K562 (cell line): ENCODE results near the gene CSTF1. TPM values are rescaled to one million over a fixed set of nuclear protein-coding genes. Genes with fewer than 3 reads are reported as not detected.

Experiments used
- ATAC-seq: fragments of 200-7000 bp; cut with Tn5 transposase; 3 replicates; pipeline ENCODE4 v1.9.1; 2020; ENCODE audit warnings: moderate library complexity
- BruUV-seq: library from RNA; stranded (reverse); fragments of 400-500 nt; replicated peaks from 2 replicates; lab custom pipeline; 2021; lab: Mats Ljungman, UMichigan
- CTCF ChIA-PET: fragments of 300-600 bp; formaldehyde crosslinking; extraction: SDS; loops from one replicate; lab custom pipeline; 2021; ENCODE audit warnings: low intra/inter-chr PET ratio; lab: Yijun Ruan, JAX
- POLR2A ChIA-PET: fragments of 300-600, 350-650 bp; sonication (Branson Sonifier 250); formaldehyde crosslinking; extraction: SDS; loops from one replicate; lab custom pipeline; 2021; ENCODE audit warnings: antibody characterized with exemption, inconsistent platforms; lab: Yijun Ruan, JAX
- DNase-seq, 4 experiments: peaks; one replicate each; pipeline versions ENCODE4 v3.0.0 to v3.0.0-alpha.2; 2011 to 2018; ENCODE audit warnings: low spot score in 3 of 4, mixed read lengths in 3 of 4; ENCODE audit errors: extremely low read depth in 1 of 4
- FAIRE-seq: peaks from 2 replicates; lab custom pipeline; 2011; peaks lifted over from hg19 to GRCh38; lab: Jason Lieb, UNC
- H2AFZ ChIP-seq: 2 replicates; pipeline ENCODE4 v1.6.0; 2011; ENCODE audit warnings: low read depth, low read length, control low read depth, inconsistent platforms
- H3K27ac ChIP-seq: fragments of 200-600 bp; 3 replicates; pipeline ENCODE4 v1.8.0; 2011; ENCODE audit warnings: low read depth, mild to moderate bottlenecking, control low read depth, inconsistent platforms, low read length, moderate library complexity, mixed read lengths; ENCODE audit errors: extremely low read depth
- H3K27me3 ChIP-seq, 2 experiments: fragments of 300-600 bp in 1 of 2; 2 replicates in 1 of 2; 3 replicates in 1 of 2; pipeline versions ENCODE4 v1.6.0 to v1.8.0; 2011; ENCODE audit warnings: inconsistent platforms in 2 of 2, low read length in 2 of 2, mild to moderate bottlenecking in 1 of 2, mixed read lengths in 1 of 2, moderate library complexity in 1 of 2; ENCODE audit not compliant: control insufficient read depth in 2 of 2, insufficient read depth in 2 of 2
- H3K36me3 ChIP-seq: fragments of 300-600 bp; 3 replicates; pipeline ENCODE4 v1.8.0; 2011; ENCODE audit warnings: mild to moderate bottlenecking, low read length, inconsistent platforms; ENCODE audit not compliant: control insufficient read depth, insufficient read depth
- H3K4me1 ChIP-seq, 2 experiments: fragments of 200-600 bp in 1 of 2; replicated peaks in 1 of 2; 2 replicates in 1 of 2; 3 replicates in 1 of 2; pipeline versions ENCODE4 v1.5.1 to v1.8.0; 2011; ENCODE audit warnings: inconsistent platforms in 2 of 2, low read length in 2 of 2, mild to moderate bottlenecking in 1 of 2, mixed read lengths in 1 of 2, moderate library complexity in 1 of 2; ENCODE audit not compliant: control insufficient read depth in 2 of 2, insufficient read depth in 2 of 2
- H3K4me2 ChIP-seq: 2 replicates; pipeline ENCODE4 v1.6.1; 2011; ENCODE audit warnings: low read length, control low read depth, inconsistent platforms, mixed read lengths; ENCODE audit not compliant: insufficient read depth
- H3K4me3 ChIP-seq: fragments of 200-600 bp; sonication (generic), shearing (Covaris generic); 2 replicates; pipeline ENCODE4 v1.5.1; 2016; ENCODE audit warnings: control low read depth, inconsistent platforms
- H3K79me2 ChIP-seq: fragments of 200-600 bp; 3 replicates; pipeline ENCODE4 v1.8.0; 2011; ENCODE audit warnings: low read length, inconsistent platforms; ENCODE audit not compliant: control insufficient read depth, insufficient read depth
- H3K9ac ChIP-seq, 2 experiments: 2 replicates each; pipeline versions ENCODE4 v1.6.0 to v1.6.1; 2011; ENCODE audit warnings: low read depth in 2 of 2, low read length in 2 of 2, control low read depth in 1 of 2, inconsistent platforms in 1 of 2, mild to moderate bottlenecking in 1 of 2, mixed read lengths in 1 of 2; ENCODE audit not compliant: insufficient read depth in 1 of 2
- H3K9me1 ChIP-seq: one replicate; pipeline ENCODE4 v1.6.0; 2011; ENCODE audit warnings: inconsistent platforms, mild to moderate bottlenecking, low read length, moderate library complexity; ENCODE audit not compliant: control insufficient read depth, insufficient read depth
- H3K9me3 ChIP-seq: replicated peaks from 2 replicates; pipeline ENCODE4 v1.5.1; 2011; ENCODE audit warnings: low read depth, low read length, inconsistent platforms; ENCODE audit not compliant: control insufficient read depth, insufficient read depth
- H4K20me1 ChIP-seq: replicated peaks from 2 replicates; pipeline ENCODE4 v1.6.1; 2011; ENCODE audit warnings: low read length, inconsistent platforms, mixed read lengths; ENCODE audit not compliant: control insufficient read depth, insufficient read depth
- ELF4 ChIP-seq: fragments of 450-650 bp; formaldehyde crosslinking; IDR thresholded peaks from 2 replicates; pipeline ENCODE4 v1.4.0; 2022; ENCODE audit warnings: missing genetic modification characterization
- HEY1 ChIP-seq: fragments of 250-450 bp; sonication (Bioruptor Pico); IDR thresholded peaks from 2 replicates; pipeline ENCODE4 v1.5.0; 2020; ENCODE audit warnings: mild to moderate bottlenecking, moderate library complexity, borderline replicate concordance
- HNRNPLL ChIP-seq: fragments of 200-400 bp; formaldehyde crosslinking; IDR thresholded peaks from 2 replicates; pipeline ENCODE4 v1.6.1; 2017; ENCODE audit warnings: low read length, low read depth, mild to moderate bottlenecking; ENCODE audit not compliant: poor library complexity, severe bottlenecking
- HSF4 ChIP-seq: fragments of 250-450 bp; sonication (Bioruptor Pico); IDR thresholded peaks from 2 replicates; pipeline ENCODE4 v2.1.2; 2022; ENCODE audit warnings: mild to moderate bottlenecking, moderate library complexity, borderline replicate concordance
- JUND ChIP-seq, 2 experiments: IDR thresholded peaks; 2 replicates in 1 of 2; 3 replicates in 1 of 2; pipeline ENCODE4 v1.6.1; 2011; ENCODE audit warnings: borderline replicate concordance in 2 of 2, low read depth in 2 of 2, low read length in 2 of 2, improper control_type of control experiment in 1 of 2, missing biosample characterization in 1 of 2, missing genetic modification characterization in 1 of 2, missing genetic modification reagents in 1 of 2
- KAT8 ChIP-seq: fragments of 450-650 bp; IDR thresholded peaks from 2 replicates; pipeline ENCODE4 v1.6.1; 2016; ENCODE audit warnings: low read depth, mild to moderate bottlenecking
- MECOM ChIP-seq: fragments of 250-450 bp; sonication (Bioruptor Pico); IDR thresholded peaks from 2 replicates; pipeline ENCODE4 v1.8.0; 2022; ENCODE audit warnings: inconsistent platforms
- MXD1 ChIP-seq: fragments of 250-450 bp; sonication (Bioruptor Pico); IDR thresholded peaks from 2 replicates; pipeline ENCODE4 v1.8.0; 2021; ENCODE audit warnings: borderline replicate concordance, mild to moderate bottlenecking, moderate library complexity; ENCODE audit not compliant: poor library complexity, severe bottlenecking
- NFIC ChIP-seq: fragments of 450-650 bp; IDR thresholded peaks from 2 replicates; pipeline ENCODE4 v1.6.1; 2017; ENCODE audit warnings: mild to moderate bottlenecking, inconsistent platforms
- NR0B1 ChIP-seq: fragments of 450-650 bp; IDR thresholded peaks from one replicate; pipeline ENCODE4 v1.6.1; 2018; ENCODE audit warnings: mild to moderate bottlenecking, moderate library complexity; ENCODE audit not compliant: partially characterized antibody
- POLR3G ChIP-seq: IDR thresholded peaks from 2 replicates; pipeline ENCODE4 v1.6.1; 2011; ENCODE audit not compliant: insufficient read length, insufficient replicate concordance; ENCODE audit errors: extremely low read depth
- PREB ChIP-seq: sonication (generic); formaldehyde crosslinking; IDR thresholded peaks from 2 replicates; pipeline ENCODE4 v1.8.1; 2023; ENCODE audit warnings: mild to moderate bottlenecking, missing genetic modification reagents
- TFAP4 ChIP-seq: sonication (generic); formaldehyde crosslinking; IDR thresholded peaks from 2 replicates; pipeline ENCODE4 v1.8.0; 2022; ENCODE audit warnings: missing genetic modification reagents, mild to moderate bottlenecking, moderate library complexity, borderline replicate concordance
- ZNF551 ChIP-seq: fragments of 250-450 bp; sonication (Bioruptor Pico); IDR thresholded peaks from 2 replicates; pipeline ENCODE4 v1.5.0; 2021; ENCODE audit warnings: mild to moderate bottlenecking, moderate library complexity
- ZNF644 ChIP-seq: fragments of 200-800 bp; sonication (Bioruptor generic); IDR thresholded peaks from 2 replicates; pipeline ENCODE4 v1.6.1; 2016; ENCODE audit warnings: low read depth, missing genetic modification characterization, missing compliant biosample characterization
- ZNF766 ChIP-seq: fragments of 200-800 bp; sonication (Bioruptor generic); conservative IDR thresholded peaks from 2 replicates; pipeline ENCODE4 v1.6.1; 2016; ENCODE audit warnings: missing genetic modification characterization, missing compliant biosample characterization
- WGBS: fragments of 100-300 bp; shearing (Covaris generic); methylation state at CpG from one replicate; pipeline ENCODE4 v1.1.6; 2016; ENCODE audit warnings: low coverage, mixed read lengths; ENCODE audit not compliant: insufficient coverage; ENCODE audit errors: missing lambda C conversion rate; 5-methylcytosine and 5-hydroxymethylcytosine counted together
- in situ Hi-C: fragments of 300-500 bp; cut with MboI; formaldehyde crosslinking; loops from 4 replicates; pipeline ENCODE4 v1.15.0; 2018; ENCODE audit warnings: inconsistent platforms, mixed read lengths
- intact Hi-C: fragments of 100-400 bp; cut with micrococcal nuclease; formaldehyde crosslinking; loops from 2 replicates; pipeline ENCODE4 v1.14.2; 2022
- polyA plus RNA-seq, 8 experiments: library from polyadenylated mRNA; depleted of rRNA in 4 of 8; stranded (reverse) in 5 of 8; unstranded in 3 of 8; fragments of >200 nt; fragmentation: Nextera tagmentation in 2 of 8; fragmentation: Illumina TruSeq in 1 of 8; extraction: Ambion mirVana in 2 of 8; extraction: Trizol in 1 of 8; gene quantifications; 2 replicates each; pipeline versions ENCODE4 v1.2.1 to v1.2.3, GENCODE V29; 2011 to 2014; ENCODE audit warnings: inconsistent platforms in 1 of 8, missing spikeins in 1 of 8
- total RNA-seq, 7 experiments: library from RNA; depleted of rRNA in 6 of 7; stranded (reverse); fragments of >200 nt in 6 of 7; fragmentation: Illumina TruSeq in 2 of 7; extraction: Trizol in 2 of 7; gene quantifications; 2 replicates each; pipeline versions ENCODE4 v1.2.1 to v1.2.3, GENCODE V29; 2011 to 2021; ENCODE audit warnings: low replicate concordance in 1 of 7

CSTF1 gene
- total and polyA plus RNA-seq, 9 of the 15 experiments (the other 6 are each of a cell fraction or from before 2014, with no cell fraction given) = 30.8 to 110 (median 53.4) TPM

GRCh38 chr20:56360133-56360907 lies 32.1 kb upstream of the CSTF1 start:
- H3K9ac ChIP-seq = peak overlapping the region; percentile 81 to 98
- FAIRE-seq = no peak
- peaks cover 37 to 56% of the 10 kb centered on the region in 2 experiments for H3K4me1 ChIP-seq
- ATAC-seq = peak; percentile 6
- WGBS = 5% methylated on average over 14 of the region's 14 CpGs
- ChIA-PET CTCF (interaction anchor here (0.6 kb wide), 1 partner anchor 14 kb away, joined by 3 read pairs; no protein-coding TSS in a partner anchor), POLR2A (interaction anchor here (0.5 to 1.6 kb wide), 7 partner anchors 9 to 1265 kb away, joined by 3 to 6 read pairs (median 4); partner anchors contain the start of genes AURKA and CSTF1)
- no peaks in the 10 kb centered on the region for H3K9me1 ChIP-seq
- H3K27me3 ChIP-seq = no peaks in the 10 kb centered on the region
- in situ Hi-C loops = loop anchor here (25.0 kb wide), 1 partner anchor 1273 kb away; no protein-coding TSS in a partner anchor
- H3K4me2 ChIP-seq = peak overlapping the region; percentile 90
- peak overlapping the region; percentile 42; the same call in 1 of the 2 replicates for H2AFZ ChIP-seq
- H3K4me3 ChIP-seq = peak overlapping the region; percentile 81
- H4K20me1 ChIP-seq = no peaks in the 10 kb centered on the region
- DNase-seq = peak in 1 of 4 experiments; percentile 59
- H3K79me2 ChIP-seq = peaks cover 61% of the 10 kb centered on the region
- BruUV-seq = no TSS peak
- H3K9me3 ChIP-seq = no peaks in the 10 kb centered on the region
- peak overlapping the region; percentile 81 for H3K27ac ChIP-seq
- intact Hi-C loops = no loop called here
- H3K36me3 ChIP-seq = peaks cover 26% of the 10 kb centered on the region
- TF ChIP-seq NFIC = 0 out of 2 replicates have a peak, but pooled peaks have one; percentile 38
- no peak for TF ChIP-seq KAT8
- TF ChIP-seq HEY1 = no peak
- peak; percentile 13 for TF ChIP-seq HNRNPLL
- TF ChIP-seq MECOM = 0 out of 2 replicates have a peak, but pooled peaks have one; percentile 12
- TF ChIP-seq NR0B1 = no peak
- 0 out of 2 replicates have a peak, but pooled peaks have one; percentile 41 for TF ChIP-seq ELF4 (CRISPR knock-in tag)
- peak; percentile 17; the same call in 1 of the 2 replicates for TF ChIP-seq ZNF766 (CRISPR knock-in tag)
- TF ChIP-seq JUND (IDR thresholded peaks at IDR 0.05; ENCODE audit: borderline replicate concordance, low read depth, low read length) = no peak
- TF ChIP-seq JUND (tag; IDR thresholded peaks at IDR 0.05; ENCODE audit: borderline replicate concordance, low read depth, low read length) = no peak; the same call in 2 of the 3 replicates
- no peak for TF ChIP-seq PREB
- no peak for TF ChIP-seq HSF4 (CRISPR knock-in tag)
- 0 out of 2 replicates have a peak, but pooled peaks have one; percentile 26 for TF ChIP-seq ZNF644 (tag)
- TF ChIP-seq MXD1 (CRISPR knock-in tag) = no peak
- peak; percentile 53; the same call in 1 of the 2 replicates for TF ChIP-seq TFAP4 (CRISPR knock-in tag)
- no peak for TF ChIP-seq POLR3G
- TF ChIP-seq ZNF551 (CRISPR knock-in tag) = no peak
